Left ventricle myocardium inferior (tissue), 1 donor: ENCODE measurements around the gene PATJ. TPM values are rescaled to one million over a fixed set of nuclear protein-coding genes. Genes with fewer than 3 reads are reported as not detected.
A peak's percentile ranks its signal among the peaks of the same experiment; 100 is the strongest.
"Not testable (repeated sequence)": the region's sequence is repeated elsewhere in the genome, so short reads cannot be mapped to it uniquely, and the experiment has no call there.

ENCODE experiments used
- DNase-seq: peaks from one replicate; pipeline ENCODE4 v3.0.0-alpha.2; 2020
- H3K27ac ChIP-seq: fragments of 200-600 bp; replicated peaks from 2 replicates; pipeline ENCODE4 v1.8.0; 2021
- H3K27me3 ChIP-seq: fragments of 200-600 bp; 2 replicates; pipeline ENCODE4 v1.8.0; 2021; ENCODE audit warnings: low read depth
- H3K36me3 ChIP-seq: fragments of 200-600 bp; 2 replicates; pipeline ENCODE4 v1.8.0; 2021
- H3K4me1 ChIP-seq: fragments of 200-600 bp; 2 replicates; pipeline ENCODE4 v1.8.0; 2021
- H3K4me3 ChIP-seq: fragments of 200-600 bp; 2 replicates; pipeline ENCODE4 v1.8.0; 2021; ENCODE audit warnings: mild to moderate bottlenecking, moderate library complexity
- H3K9me3 ChIP-seq: fragments of 200-600 bp; replicated peaks from 2 replicates; pipeline ENCODE4 v1.8.0; 2021
- intact Hi-C: fragments of 100-400 bp; cut with micrococcal nuclease; formaldehyde crosslinking; loops from one replicate; pipeline ENCODE4 v1.11.0; 2022
- total RNA-seq: library from RNA; stranded (reverse); fragmentation: NEBNext Ultra II Directional; extraction: Animal tissue kit (Norgen Biotek cat#: 25700); gene quantifications from one replicate; pipeline ENCODE4 v1.2.1, GENCODE V29; 2021
- TF ChIP-seq, protein P1 (sequence below): fragments of 200-600 bp; IDR thresholded peaks from 2 replicates; pipeline ENCODE4 v1.8.0; 2021; ENCODE audit warnings: antibody characterized with exemption, mild to moderate bottlenecking, borderline replicate concordance
- donor health status: DM: no; HTN: yes; CAD: no; lungs with severe emphysema.

The PATJ gene
- total RNA-seq, 1 donor from 2014 or later = 166 TPM

DNA sequence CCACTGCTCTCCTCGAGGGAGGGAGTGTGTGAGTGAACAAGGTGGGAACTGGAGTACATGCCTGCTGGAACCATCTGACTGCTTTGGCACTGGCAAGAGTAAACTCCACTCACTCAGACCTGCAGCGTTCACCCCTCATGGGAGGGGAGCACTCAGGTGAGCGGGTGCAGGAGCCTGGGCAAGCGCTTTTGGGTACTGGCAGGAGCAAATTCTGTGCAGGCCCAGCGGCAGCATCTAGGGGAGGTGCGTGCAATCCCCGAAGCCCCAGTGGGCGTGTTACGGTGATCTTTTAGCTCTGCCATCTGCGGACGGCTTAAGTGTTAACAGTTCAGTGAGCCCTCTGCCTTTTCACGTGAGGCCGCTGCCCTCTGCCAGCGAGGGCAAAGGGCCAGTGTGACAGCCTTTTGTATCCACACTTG lies 127.4 kb downstream of the PATJ start:
- TF ChIP-seq, protein P1, sequence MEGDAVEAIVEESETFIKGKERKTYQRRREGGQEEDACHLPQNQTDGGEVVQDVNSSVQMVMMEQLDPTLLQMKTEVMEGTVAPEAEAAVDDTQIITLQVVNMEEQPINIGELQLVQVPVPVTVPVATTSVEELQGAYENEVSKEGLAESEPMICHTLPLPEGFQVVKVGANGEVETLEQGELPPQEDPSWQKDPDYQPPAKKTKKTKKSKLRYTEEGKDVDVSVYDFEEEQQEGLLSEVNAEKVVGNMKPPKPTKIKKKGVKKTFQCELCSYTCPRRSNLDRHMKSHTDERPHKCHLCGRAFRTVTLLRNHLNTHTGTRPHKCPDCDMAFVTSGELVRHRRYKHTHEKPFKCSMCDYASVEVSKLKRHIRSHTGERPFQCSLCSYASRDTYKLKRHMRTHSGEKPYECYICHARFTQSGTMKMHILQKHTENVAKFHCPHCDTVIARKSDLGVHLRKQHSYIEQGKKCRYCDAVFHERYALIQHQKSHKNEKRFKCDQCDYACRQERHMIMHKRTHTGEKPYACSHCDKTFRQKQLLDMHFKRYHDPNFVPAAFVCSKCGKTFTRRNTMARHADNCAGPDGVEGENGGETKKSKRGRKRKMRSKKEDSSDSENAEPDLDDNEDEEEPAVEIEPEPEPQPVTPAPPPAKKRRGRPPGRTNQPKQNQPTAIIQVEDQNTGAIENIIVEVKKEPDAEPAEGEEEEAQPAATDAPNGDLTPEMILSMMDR = no peak
- Histone ChIP-seq H3K4me1 (peaks cover 17% of the 10 kb centered on the region), H3K4me3 (peak overlapping the region; percentile 32), H3K9me3 (peaks cover 18% of the 10 kb centered on the region), H3K27ac (peak overlapping the region; percentile 87), H3K27me3 (no peaks in the 10 kb centered on the region), H3K36me3 (peaks cover under 1% of the 10 kb centered on the region)
- intact Hi-C loops = no loop called here
- peak; percentile 59 for DNase-seq

DNA sequence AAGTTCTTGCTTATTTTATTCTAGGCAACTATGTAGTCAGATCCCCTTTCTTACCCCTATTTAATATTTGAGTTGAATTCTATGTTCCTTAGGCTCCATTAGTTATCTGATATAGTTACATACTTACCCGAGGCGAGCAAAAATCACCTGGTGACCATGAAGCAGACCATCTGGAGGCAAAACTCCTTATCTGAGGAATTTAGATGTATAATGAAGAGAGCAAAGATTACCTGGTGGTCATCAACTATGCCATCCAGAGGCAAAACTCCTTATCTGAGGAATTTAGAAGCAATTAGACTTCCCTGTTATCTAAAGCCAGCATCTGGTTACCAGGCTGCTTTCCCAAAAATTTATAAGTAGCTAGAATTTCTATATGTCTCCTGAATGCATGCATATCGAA lies 129.9 kb downstream of the PATJ start:
- intact Hi-C loops = no loop called here

DNA sequence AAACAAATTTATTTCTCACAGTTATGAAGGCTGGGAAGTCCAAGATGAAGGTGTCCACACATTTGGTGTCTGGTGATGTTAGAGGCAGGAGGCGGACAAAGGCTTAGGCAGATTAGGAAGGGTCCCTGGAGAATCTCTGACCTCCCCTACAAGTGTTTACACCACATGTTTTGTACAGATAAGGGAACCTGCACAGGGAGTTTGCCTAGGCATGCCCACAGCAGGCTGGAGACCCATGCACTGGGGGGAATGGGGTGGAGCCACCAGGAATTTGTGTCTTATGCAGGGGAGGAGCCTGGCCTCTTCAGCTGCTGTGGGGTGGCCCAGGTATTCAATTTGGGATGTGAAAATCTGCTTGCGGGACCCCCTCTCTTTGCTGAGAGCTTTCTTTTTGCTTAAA lies 131.3 kb downstream of the PATJ start:
- DNase-seq = no peak
- intact Hi-C loops = no loop called here

More for the DNA sequence above, 129.9 kb downstream of the PATJ start:
- peaks cover 7% of the 10 kb centered on the region for H3K36me3 ChIP-seq
- TF ChIP-seq, protein P1 = no peak
- DNase-seq = no peak
- H3K4me1 ChIP-seq = peaks cover 10% of the 10 kb centered on the region
- H3K4me3 ChIP-seq = no peak overlapping the region
- H3K9me3 ChIP-seq = peaks cover 18% of the 10 kb centered on the region
- no peak overlapping the region for H3K27ac ChIP-seq
- no peaks in the 10 kb centered on the region for H3K27me3 ChIP-seq

DNA sequence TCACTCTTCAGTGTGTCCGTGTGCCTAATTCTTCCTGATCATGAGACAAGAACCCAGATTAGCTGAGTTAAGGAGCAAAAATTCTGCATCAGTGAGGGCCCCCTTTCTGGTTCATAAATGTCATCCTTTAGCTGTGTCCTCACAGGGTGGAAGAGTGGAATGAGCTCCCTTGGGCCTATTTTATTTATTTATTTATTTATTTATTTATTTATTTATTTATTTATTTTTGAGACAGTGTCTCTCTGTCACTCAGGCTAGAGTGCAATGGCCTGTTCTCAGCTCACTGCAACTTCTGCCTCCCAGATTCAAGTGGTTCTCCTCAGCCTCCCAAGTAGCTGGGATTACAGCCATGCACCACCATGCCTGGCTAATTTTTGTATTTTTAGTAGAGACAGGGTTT lies 131.7 kb downstream of the PATJ start:
- Histone ChIP-seq H3K27me3 (no peaks in the 10 kb centered on the region), H3K4me1 (peaks cover 10% of the 10 kb centered on the region), H3K36me3 (peaks cover 7% of the 10 kb centered on the region), H3K4me3 (no peak overlapping the region), H3K27ac (no peak overlapping the region), H3K9me3 (peaks cover 18% of the 10 kb centered on the region)
- intact Hi-C loops = no loop called here
- no peak for DNase-seq
- TF ChIP-seq, protein P1 = no peak

More for the DNA sequence above, 131.3 kb downstream of the PATJ start:
- TF ChIP-seq, protein P1 = no peak
- Histone ChIP-seq H3K9me3 (peaks cover 18% of the 10 kb centered on the region), H3K4me1 (peaks cover 10% of the 10 kb centered on the region), H3K27ac (no peak overlapping the region), H3K36me3 (peaks cover 7% of the 10 kb centered on the region), H3K27me3 (no peaks in the 10 kb centered on the region), H3K4me3 (no peak overlapping the region)

DNA sequence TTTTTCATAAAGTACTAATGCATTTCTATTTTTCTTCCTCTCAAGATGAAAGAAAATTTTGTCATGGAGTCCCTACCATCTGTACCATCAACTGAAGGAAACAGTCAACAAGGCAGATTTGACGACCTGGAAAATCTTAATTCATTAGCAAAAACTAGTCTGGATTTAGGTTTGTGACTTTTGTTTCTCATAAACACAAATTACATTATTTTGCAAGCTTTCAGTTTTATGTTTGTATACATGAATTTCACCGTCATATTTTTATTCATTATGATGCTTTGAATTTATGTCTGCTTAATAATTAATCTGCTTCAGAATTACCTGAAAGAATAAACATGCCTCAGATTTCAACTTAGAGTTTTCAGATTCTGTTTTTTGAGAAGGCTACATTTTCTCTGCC lies 132.9 kb downstream of the PATJ start:
- Histone ChIP-seq H3K4me3 (no peak overlapping the region), H3K4me1 (peaks cover 14% of the 10 kb centered on the region), H3K36me3 (peaks cover 7% of the 10 kb centered on the region), H3K27ac (no peak overlapping the region), H3K9me3 (peaks cover 18% of the 10 kb centered on the region), H3K27me3 (no peaks in the 10 kb centered on the region)
- no peak for DNase-seq
- TF ChIP-seq, protein P1 = no peak
- intact Hi-C loops = no loop called here

DNA sequence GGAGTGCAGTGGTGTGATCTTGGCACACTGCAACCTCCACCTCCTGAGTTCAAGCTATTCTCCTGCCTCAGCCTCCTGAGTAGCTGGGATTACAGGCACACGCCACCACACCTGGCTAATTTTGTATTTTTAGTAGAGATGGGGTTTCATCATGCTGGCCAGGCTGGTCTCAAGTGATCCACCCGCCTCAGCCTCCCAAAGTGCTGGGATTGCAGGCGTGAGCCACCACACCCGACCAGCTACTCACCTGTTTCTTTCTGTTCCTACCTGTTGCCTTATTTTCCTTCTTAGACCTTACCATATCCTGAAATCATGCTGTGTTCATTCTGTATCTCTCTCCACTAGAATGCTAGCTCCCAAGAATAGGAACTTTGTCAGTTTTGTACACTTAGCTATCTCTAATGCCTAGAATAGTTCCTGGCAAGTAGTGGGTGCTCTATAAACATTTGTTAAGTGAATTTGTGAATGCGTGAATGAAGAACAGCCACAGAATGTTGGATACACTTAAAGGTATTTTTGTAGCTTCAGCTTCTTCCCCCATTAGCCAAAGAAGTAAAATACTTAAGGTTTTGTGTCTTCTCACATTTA lies 137.7 kb downstream of the PATJ start:
- peak overlapping the region; percentile 88 for H3K27ac ChIP-seq

More for the DNA sequence above, 137.7 kb downstream of the PATJ start:
- H3K9me3 ChIP-seq, intact Hi-C loops, H3K27me3 ChIP-seq, H3K36me3 ChIP-seq, DNase-seq: not testable (repeated sequence)
- H3K4me3 ChIP-seq = peak overlapping the region; percentile 20
- H3K4me1 ChIP-seq = peaks cover 16% of the 10 kb centered on the region
